Measurements from ENCODE around the gene NR5A1. TPM values are rescaled to one million over a fixed set of nuclear protein-coding genes. Genes with fewer than 3 reads are reported as not detected.
A peak's percentile ranks its signal among the peaks of the same experiment; 100 is the strongest.

Gene NR5A1
- total and polyA plus RNA-seq, 2 of the 13 experiments (the other 11 are each of a cell fraction or from before 2014, with no cell fraction given): 28.9 to 44.7 TPM

GRCh38 chr9:124520206-124520596, 13.0 kb upstream of the NR5A1 start (continued):
- peak; percentile 23; the same call in 1 of the 2 replicates for TF ChIP-seq RAD21 (CRISPR knock-in tag; IDR thresholded peaks at IDR 0.05)
- peak; percentile 76; the same call in 1 of the 2 replicates for TF ChIP-seq NCOR1 (IDR thresholded peaks at IDR 0.05; ENCODE audit: borderline replicate concordance, low read length)
- no peak; the same call in 1 of the 2 replicates for TF ChIP-seq TOE1 (CRISPR knock-in tag; IDR thresholded peaks at IDR 0.05)
- 0 out of 2 replicates have a peak, but pooled peaks have one; percentile 29 for TF ChIP-seq ZNF761 (CRISPR knock-in tag; conservative IDR thresholded peaks at IDR 0.05)
- TF ChIP-seq PAF1 (CRISPR knock-in tag; IDR thresholded peaks at IDR 0.05): no peak
- TF ChIP-seq ELF3 (CRISPR knock-in tag; IDR thresholded peaks at IDR 0.05): peak; percentile 60; the same call in 1 of the 2 replicates
- no peak for TF ChIP-seq ZNF746 (CRISPR knock-in tag; IDR thresholded peaks at IDR 0.05)
- TF ChIP-seq, protein P1, sequence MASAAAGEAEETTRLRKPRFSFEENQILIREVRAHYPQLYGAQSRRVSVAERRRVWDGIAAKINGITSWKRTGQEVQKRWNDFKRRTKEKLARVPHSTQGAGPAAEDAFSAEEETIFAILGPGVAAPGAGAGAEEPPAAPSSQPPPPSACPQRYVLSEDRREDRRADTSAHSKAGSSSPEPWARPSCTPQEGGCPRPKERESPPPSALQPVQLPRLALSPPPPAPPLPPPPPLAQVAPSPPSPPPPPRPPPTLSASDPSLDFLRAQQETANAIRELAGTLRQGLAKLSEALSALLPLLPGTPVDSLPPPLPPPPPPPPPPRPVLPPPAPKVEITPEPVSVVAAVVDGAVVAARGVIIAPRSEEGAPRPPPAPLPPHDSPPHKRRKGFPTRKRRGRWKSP (CRISPR knock-in tag; IDR thresholded peaks at IDR 0.05): no peak
- TF ChIP-seq NR2F2 (IDR thresholded peaks at IDR 0.05; ENCODE audit: borderline replicate concordance, low read depth): no peak
- peak; percentile 35; the same call in 1 of the 2 replicates for TF ChIP-seq RARA (CRISPR knock-in tag; IDR thresholded peaks at IDR 0.05)
- TF ChIP-seq MED1 (CRISPR knock-in tag; IDR thresholded peaks at IDR 0.05): peak; percentile 57; the same call in 1 of the 2 replicates
- TF ChIP-seq ZMYM4 (CRISPR knock-in tag; IDR thresholded peaks at IDR 0.05): peak; percentile 34; the same call in 1 of the 2 replicates
- TF ChIP-seq SAP130 (CRISPR knock-in tag; IDR thresholded peaks at IDR 0.05; ENCODE audit: low read depth): peak; percentile 58
- TF ChIP-seq ZNF691 (CRISPR knock-in tag; IDR thresholded peaks at IDR 0.05; ENCODE audit: borderline replicate concordance, low read depth): no peak
- no peak for TF ChIP-seq SOX13 (IDR thresholded peaks at IDR 0.05)
- TF ChIP-seq SOX13 (CRISPR knock-in tag; conservative IDR thresholded peaks at IDR 0.05 in 1 of 2, IDR thresholded peaks at IDR 0.05 in 1 of 2): peak in 1 of 2 experiments; percentile 72; a peak in 2 of 4 replicates
- TF ChIP-seq SOX6 (IDR thresholded peaks at IDR 0.05): no peak
- TF ChIP-seq SOX6 (CRISPR knock-in tag; IDR thresholded peaks at IDR 0.05): peak; percentile 74
- TF ChIP-seq THAP11 (CRISPR knock-in tag; IDR thresholded peaks at IDR 0.05): peak; percentile 63; the same call in 1 of the 2 replicates
- TF ChIP-seq ZNF224 (CRISPR knock-in tag; IDR thresholded peaks at IDR 0.05): no peak
- TF ChIP-seq TEF (CRISPR knock-in tag; IDR thresholded peaks at IDR 0.05): no peak
- TF ChIP-seq, protein P2, sequence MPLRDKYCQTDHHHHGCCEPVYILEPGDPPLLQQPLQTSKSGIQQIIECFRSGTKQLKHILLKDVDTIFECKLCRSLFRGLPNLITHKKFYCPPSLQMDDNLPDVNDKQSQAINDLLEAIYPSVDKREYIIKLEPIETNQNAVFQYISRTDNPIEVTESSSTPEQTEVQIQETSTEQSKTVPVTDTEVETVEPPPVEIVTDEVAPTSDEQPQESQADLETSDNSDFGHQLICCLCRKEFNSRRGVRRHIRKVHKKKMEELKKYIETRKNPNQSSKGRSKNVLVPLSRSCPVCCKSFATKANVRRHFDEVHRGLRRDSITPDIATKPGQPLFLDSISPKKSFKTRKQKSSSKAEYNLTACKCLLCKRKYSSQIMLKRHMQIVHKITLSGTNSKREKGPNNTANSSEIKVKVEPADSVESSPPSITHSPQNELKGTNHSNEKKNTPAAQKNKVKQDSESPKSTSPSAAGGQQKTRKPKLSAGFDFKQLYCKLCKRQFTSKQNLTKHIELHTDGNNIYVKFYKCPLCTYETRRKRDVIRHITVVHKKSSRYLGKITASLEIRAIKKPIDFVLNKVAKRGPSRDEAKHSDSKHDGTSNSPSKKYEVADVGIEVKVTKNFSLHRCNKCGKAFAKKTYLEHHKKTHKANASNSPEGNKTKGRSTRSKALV (CRISPR knock-in tag; IDR thresholded peaks at IDR 0.05): no peak
- 0 out of 2 replicates have a peak, but pooled peaks have one; percentile 34 for TF ChIP-seq BCL6 (CRISPR knock-in tag; IDR thresholded peaks at IDR 0.05)
- no peak for TF ChIP-seq NBN (conservative IDR thresholded peaks at IDR 0.05)
- TF ChIP-seq LRRFIP1 (CRISPR knock-in tag; conservative IDR thresholded peaks at IDR 0.05): no peak
- TF ChIP-seq KDM6A (CRISPR knock-in tag; IDR thresholded peaks at IDR 0.05; ENCODE audit: low read depth): 0 out of 2 replicates have a peak, but pooled peaks have one; percentile 54
- peak; percentile 66 for TF ChIP-seq POLR2G (IDR thresholded peaks at IDR 0.05; ENCODE audit: low read depth, low read length)
